HG03196 (cell line): ENCODE measurements around the gene RASIP1.
"Not testable (repeated sequence)": the region's sequence is repeated elsewhere in the genome, so short reads cannot be mapped to it uniquely, and the experiment has no call there.

Experiments used
- ATAC-seq: cut with Tn5 transposase; IDR thresholded peaks from one replicate; pipeline ENCODE4 v1.9.1; 2021; ENCODE audit not compliant: unreplicated experiment

Gene RASIP1

GRCh38 chr19:48740164-48740972, at the start of gene RASIP1:
Gene RASIP1 (minus strand): TSS chr19:48740610. CDS start chr19:48740282, 328 bp downstream.
- no peak for ATAC-seq

- not testable (repeated sequence) for ATAC-seq
These were observed 46.9 kb upstream of the RASIP1 start for GRCh38 chr19:48787331-48787730.

DNA sequence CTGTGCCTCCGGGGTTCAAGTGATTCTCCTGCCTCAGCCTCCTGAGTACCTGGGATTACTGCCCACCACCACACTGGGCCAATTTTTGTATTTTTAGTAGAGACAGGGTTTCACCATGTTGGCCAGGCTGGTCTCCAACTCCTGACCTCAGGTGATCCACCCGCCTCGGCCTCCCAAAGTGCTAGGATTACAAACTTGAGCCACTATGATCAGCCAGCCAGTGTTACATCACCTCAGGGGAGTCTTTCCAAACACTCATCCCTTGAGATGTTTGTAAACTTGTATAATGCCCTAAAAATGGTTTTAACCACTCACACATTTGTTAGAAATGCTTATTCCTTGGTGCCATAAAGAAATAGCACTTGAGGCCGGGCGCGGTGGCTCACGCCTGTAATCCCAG, 46.0 kb upstream of the RASIP1 start:
- not testable (repeated sequence) for ATAC-seq

GRCh38 chr19:48784527-48784926, 44.1 kb upstream of the RASIP1 start:
- ATAC-seq, result no peak

DNA sequence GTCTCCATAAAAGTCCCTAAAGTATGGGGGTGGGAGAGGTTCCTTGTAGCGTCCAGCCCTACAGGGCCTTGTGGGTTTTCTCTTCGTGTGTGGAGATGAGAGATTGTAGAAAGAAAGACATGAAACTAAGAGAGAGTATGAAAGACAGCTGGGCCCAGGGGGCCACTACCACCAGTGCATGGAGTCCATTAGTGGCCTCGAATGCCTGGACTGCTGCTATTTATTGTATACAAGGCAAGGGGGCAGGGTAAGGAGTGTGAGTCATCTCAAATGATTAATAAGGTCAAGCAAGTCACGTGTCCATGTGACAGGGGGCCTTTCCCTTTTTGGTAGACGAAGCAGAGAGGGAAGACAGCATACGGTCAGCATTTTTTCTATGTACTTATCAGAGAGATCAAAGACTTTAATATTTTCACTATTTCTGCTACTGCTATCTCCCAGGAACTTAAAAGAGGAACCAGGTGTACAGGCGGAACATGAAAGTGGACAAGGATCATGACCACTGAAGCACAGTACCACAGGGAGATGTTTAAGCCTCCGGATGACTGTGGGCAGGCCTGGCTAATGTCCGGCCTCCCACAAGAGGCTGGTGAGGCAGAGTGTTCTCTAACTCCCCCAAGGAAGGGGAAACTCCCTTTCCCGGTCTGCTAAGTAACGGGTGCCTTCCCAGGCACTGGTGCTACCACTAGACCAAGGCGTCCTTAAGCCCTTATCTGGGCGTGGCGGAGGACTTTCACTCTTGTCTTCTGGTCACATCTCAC, 40.4 kb upstream of the RASIP1 start:
- ATAC-seq, result no peak

GRCh38 chr19:48779636-48780035, 39.2 kb upstream of the RASIP1 start:
- ATAC-seq, result no peak

GRCh38 chr19:48777720-48778119, 37.3 kb upstream of the RASIP1 start:
- ATAC-seq, result no peak

DNA sequence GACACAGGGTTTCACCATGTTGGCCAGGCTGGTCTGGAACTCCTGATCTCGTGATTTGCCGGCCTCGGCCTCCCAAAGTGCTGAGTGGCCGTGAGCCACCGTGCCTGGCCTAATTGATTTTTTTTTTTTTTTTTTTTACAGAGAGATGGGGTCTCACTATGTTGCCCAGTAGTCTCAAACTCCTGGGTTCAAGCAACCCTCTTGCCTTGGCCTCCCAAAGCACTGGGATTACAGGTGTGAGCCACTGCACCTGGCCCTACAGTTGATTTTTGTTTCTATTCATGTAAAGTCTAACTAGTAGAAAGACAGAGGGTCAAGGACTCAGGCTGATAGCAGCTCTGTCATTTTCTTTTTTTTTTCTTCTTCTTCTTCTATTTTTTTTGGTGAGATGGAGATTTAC, 36.7 kb upstream of the RASIP1 start:
- no peak for ATAC-seq

- ATAC-seq, result no peak
These were observed 32.1 kb upstream of the RASIP1 start for GRCh38 chr19:48772503-48772953.

- no peak for ATAC-seq
These were observed 30.5 kb upstream of the RASIP1 start for GRCh38 chr19:48770734-48771472.

GRCh38 chr19:48770266-48770665, 29.9 kb upstream of the RASIP1 start:
- no peak for ATAC-seq

DNA sequence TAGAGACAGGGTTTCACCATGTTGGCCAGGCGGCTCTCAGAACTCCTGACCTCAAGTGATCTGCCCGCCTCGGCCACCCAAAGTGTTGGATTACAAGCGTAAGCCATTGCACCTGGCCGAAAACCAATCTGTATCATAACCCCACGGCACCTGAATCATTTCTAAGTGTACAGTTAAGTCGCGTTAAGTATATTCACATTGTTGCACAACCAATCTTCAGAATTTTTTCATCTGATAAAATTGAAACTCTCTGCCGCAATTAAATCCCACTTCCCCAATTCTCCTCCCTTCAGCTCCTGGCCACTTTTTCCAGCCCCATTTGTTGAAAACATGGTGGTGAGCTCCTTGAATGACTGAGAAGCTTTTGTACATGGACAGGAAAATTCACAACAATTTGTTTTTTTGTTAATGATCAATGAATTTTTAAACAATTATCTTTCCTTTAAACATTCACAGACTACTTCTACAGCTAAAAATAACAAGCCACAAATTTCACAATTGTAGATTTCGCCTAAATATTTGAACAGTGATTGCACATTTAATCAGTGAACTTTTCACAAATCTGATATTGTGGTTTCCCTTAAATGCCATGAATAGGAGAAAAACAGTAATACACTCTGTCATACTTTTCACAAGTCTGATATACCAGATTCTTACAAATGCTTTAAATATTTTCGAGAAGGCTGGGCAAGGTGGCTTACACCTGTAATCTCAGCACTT, 28.7 kb upstream of the RASIP1 start:
- no peak for ATAC-seq

- ATAC-seq, result not testable (repeated sequence)
These were observed 27.9 kb upstream of the RASIP1 start for GRCh38 chr19:48768171-48768753.

GRCh38 chr19:48765816-48766215, 25.4 kb upstream of the RASIP1 start:
- ATAC-seq, result not testable (repeated sequence)

- no peak for ATAC-seq
These were observed 20.2 kb upstream of the RASIP1 start for GRCh38 chr19:48760504-48761205.

- ATAC-seq, result no peak
These were observed 17.3 kb upstream of the RASIP1 start for GRCh38 chr19:48757741-48758144.

DNA sequence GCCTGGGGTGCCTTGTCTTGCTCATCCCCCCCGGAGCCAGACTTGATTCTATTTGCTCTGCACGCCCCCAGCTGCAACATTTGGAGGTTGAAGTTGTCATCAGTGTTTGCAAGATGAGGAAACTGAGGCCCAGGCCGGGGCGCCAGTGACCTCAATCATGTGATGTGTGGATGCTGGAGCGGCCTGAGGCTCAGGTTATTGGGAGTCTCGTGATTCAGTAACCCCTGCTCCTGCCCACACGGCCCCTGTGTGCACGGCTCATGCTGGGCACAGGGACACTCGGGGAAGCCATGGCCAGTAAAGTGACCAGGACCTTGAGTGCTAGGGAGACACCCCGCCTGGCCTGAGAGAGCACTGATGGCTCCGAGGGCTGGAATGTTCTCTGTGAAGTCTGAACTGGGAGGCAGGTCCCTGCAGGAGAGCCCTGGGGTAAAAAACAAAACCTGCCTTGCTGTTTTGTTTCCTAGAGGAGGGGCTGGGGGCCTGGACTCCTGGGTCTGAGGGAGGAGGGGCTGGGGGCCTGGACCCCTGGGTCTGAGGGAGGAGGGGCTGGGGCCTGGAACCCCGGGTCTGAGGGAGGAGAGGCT, 16.8 kb upstream of the RASIP1 start:
- ATAC-seq, result no peak

- ATAC-seq, result no peak
These were observed 16.3 kb upstream of the RASIP1 start for GRCh38 chr19:48756686-48757085.

DNA sequence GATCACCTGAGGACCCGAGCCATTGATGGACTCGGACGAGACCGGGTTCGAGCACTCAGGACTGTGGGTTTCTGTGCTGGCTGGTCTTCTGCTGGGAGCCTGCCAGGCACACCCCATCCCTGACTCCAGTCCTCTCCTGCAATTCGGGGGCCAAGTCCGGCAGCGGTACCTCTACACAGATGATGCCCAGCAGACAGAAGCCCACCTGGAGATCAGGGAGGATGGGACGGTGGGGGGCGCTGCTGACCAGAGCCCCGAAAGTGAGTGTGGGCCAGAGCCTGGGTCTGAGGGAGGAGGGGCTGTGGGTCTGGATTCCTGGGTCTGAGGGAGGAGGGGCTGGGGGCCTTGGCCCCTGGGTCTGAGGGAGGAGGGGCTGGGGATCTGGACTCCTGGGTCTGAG, 15.8 kb upstream of the RASIP1 start:
- ATAC-seq, result no peak
